Transverse colon (tissue), 4 donors: ENCODE results near the gene NUMB. TPM values are rescaled to one million over a fixed set of nuclear protein-coding genes. Genes with fewer than 3 reads are reported as not detected.
A peak's percentile ranks its signal among the peaks of the same experiment; 100 is the strongest.

Experiments
- DNase-seq: peaks from one replicate; pipeline ENCODE4 v3.0.0-alpha.2; 2019
- H3K27ac ChIP-seq, 4 donors: fragments of 200-600 bp; sonication (generic); 2 replicates each; pipeline ENCODE4 v1.5.1; 2016 to 2018; ENCODE audit warnings: inconsistent platforms in 4 of 4
- H3K27me3 ChIP-seq: fragments of 200-600 bp; sonication (generic); 2 replicates; pipeline ENCODE4 v1.5.1; 2017; ENCODE audit warnings: inconsistent platforms
- H3K36me3 ChIP-seq, 4 donors: fragments of 200-600 bp; sonication (generic); 2 replicates each; pipeline ENCODE4 v1.5.1; 2017 to 2019; ENCODE audit warnings: inconsistent platforms in 4 of 4
- H3K4me1 ChIP-seq, 4 donors: fragments of 200-600 bp; sonication (generic); 2 replicates each; pipeline ENCODE4 v1.5.1; 2017 to 2020; ENCODE audit warnings: inconsistent platforms in 4 of 4
- H3K4me3 ChIP-seq, 4 donors: fragments of 200-600 bp; sonication (generic); 1 replicate in 1 of 4; 2 replicates in 3 of 4; pipeline versions ENCODE4 v1.5.1 to v1.6.1; 2017 to 2019; ENCODE audit warnings: inconsistent platforms in 4 of 4
- H3K9me3 ChIP-seq, 2 donors: fragments of 200-600 bp; sonication (generic); 2 replicates each; pipeline ENCODE4 v1.5.1; 2017 to 2019; ENCODE audit warnings: inconsistent platforms in 2 of 2
- EP300 ChIP-seq: sonication (generic); formaldehyde crosslinking; IDR thresholded peaks from one replicate; pipeline ENCODE4 v1.6.1; 2017; ENCODE audit warnings: antibody characterized with exemption, low read depth
- POLR2A ChIP-seq: fragments of 450-650 bp; IDR thresholded peaks from one replicate; pipeline ENCODE4 v1.6.1; 2016; ENCODE audit warnings: antibody characterized with exemption, mild to moderate bottlenecking, moderate library complexity
- POLR2AphosphoS5 ChIP-seq, 3 donors: sonication (generic); formaldehyde crosslinking; IDR thresholded peaks; one replicate each; pipeline ENCODE4 v1.6.1; 2016; ENCODE audit warnings: antibody characterized with exemption in 3 of 3
- whole genome bisulfite sequencing, 2 donors: methylation state at CpG; one replicate each; pipeline ENCODE4 v1.1.5; 2018; ENCODE audit warnings: low coverage in 1 of 2; 5-methylcytosine and 5-hydroxymethylcytosine counted together
- in situ Hi-C, 4 donors: fragments of 200-750 bp; cut with MboI; loops; one replicate each; pipeline versions ENCODE4 v1.15.0 to v1.15.1; 2017; ENCODE audit warnings: low sequenced_read_pairs in 3 of 4, low pct_ligation_motif_present in 1 of 4, low pct_unique_long_range_greater_than_20kb in 1 of 4
- intact Hi-C: fragments of 100-400 bp; cut with DNase I; formaldehyde crosslinking; loops from one replicate; pipeline ENCODE4 v1.15.1; 2023; ENCODE audit warnings: low total_unique reads
- total RNA-seq, 4 donors: library from RNA; depleted of rRNA; stranded (reverse); fragments of >200 nt; gene quantifications; one replicate each; pipeline ENCODE4 v1.1.0, GENCODE V29; 2016
- TF ChIP-seq, protein P1 (sequence below), 5 experiments: fragments of 200-600 bp in 3 of 5; fragments of 450-650 bp in 2 of 5; sonication (generic) in 3 of 5; IDR thresholded peaks; 1 replicate in 2 of 5; 2 replicates in 3 of 5; pipeline ENCODE4 v1.5.1; 2016 to 2017; ENCODE audit warnings: antibody characterized with exemption in 5 of 5, inconsistent platforms in 3 of 5, mild to moderate bottlenecking in 2 of 5, moderate library complexity in 1 of 5

Gene NUMB
- total RNA-seq, 4 donors from 2014 or later, result 64.7 to 117 (median 103) TPM

DNA sequence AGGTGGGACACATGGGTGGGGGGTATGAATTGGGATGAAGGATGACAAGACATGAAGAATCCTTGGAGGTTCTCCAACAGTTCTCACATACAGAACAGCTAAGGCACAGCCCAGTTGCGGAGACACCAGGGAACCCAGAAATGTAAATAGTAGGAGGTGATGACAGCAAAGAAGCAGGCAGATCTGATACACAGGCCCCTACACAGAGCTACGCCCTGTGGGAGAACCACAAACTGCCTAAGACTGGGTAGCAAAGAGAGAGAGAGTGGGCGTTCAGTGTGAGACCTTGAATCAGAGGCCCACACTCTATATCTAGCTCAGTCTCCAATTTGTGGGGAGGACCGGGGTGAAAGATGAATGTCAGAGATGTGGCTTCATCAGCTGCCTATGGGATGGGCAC, 9.5 kb upstream of the NUMB start:
- WGBS, 2 donors, result 86 to 100% methylated on average over 1 to 4 of the region's 4 CpGs
- no peaks in the 10 kb centered on the region for H3K36me3 ChIP-seq
- peaks cover 3 to 37% (median 29%) of the 10 kb centered on the region in 4 donors for H3K4me1 ChIP-seq
- no peak for DNase-seq
- no peaks in the 10 kb centered on the region for H3K27me3 ChIP-seq
- no peaks in the 10 kb centered on the region for H3K9me3 ChIP-seq
- no peak overlapping the region for H3K27ac ChIP-seq
- in situ Hi-C loops, result loop anchor here in 1 of 4 donors (10.0 kb wide), 1 partner anchor 173 kb away; no protein-coding TSS in a partner anchor
- no peak overlapping the region for H3K4me3 ChIP-seq
- TF ChIP-seq, protein P1, sequence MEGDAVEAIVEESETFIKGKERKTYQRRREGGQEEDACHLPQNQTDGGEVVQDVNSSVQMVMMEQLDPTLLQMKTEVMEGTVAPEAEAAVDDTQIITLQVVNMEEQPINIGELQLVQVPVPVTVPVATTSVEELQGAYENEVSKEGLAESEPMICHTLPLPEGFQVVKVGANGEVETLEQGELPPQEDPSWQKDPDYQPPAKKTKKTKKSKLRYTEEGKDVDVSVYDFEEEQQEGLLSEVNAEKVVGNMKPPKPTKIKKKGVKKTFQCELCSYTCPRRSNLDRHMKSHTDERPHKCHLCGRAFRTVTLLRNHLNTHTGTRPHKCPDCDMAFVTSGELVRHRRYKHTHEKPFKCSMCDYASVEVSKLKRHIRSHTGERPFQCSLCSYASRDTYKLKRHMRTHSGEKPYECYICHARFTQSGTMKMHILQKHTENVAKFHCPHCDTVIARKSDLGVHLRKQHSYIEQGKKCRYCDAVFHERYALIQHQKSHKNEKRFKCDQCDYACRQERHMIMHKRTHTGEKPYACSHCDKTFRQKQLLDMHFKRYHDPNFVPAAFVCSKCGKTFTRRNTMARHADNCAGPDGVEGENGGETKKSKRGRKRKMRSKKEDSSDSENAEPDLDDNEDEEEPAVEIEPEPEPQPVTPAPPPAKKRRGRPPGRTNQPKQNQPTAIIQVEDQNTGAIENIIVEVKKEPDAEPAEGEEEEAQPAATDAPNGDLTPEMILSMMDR (IDR thresholded peaks at IDR 0.05), result no peak
- TF ChIP-seq POLR2A, result no peak
- TF ChIP-seq EP300, result no peak
- no peak for TF ChIP-seq POLR2AphosphoS5 (IDR thresholded peaks at IDR 0.05)
- intact Hi-C loops, result no loop called here

DNA sequence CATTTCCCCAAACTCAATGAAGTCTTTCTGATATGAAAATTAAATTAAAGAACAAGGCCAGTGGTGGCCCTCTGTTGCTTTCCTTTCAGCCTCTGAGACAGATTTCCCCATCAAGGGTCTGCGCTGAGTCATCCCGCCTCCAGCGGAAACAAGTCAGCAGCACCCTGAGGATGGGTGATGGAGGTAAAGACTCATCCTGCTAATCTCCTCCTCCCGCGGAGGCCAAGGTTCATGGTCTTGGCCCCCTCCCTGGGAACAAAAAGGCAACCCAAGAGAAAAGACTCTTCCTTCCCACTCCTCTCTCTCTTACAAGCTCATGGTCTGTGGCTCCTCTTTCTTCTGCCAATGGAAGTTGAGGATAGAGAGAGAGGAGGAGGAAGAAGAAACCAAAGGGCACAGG, 9.0 kb upstream of the NUMB start:
- intact Hi-C loops (no loop called here), in situ Hi-C loops (loop anchor here in 1 of 4 donors (10.0 kb wide), 1 partner anchor 173 kb away; no protein-coding TSS in a partner anchor)
- WGBS, 2 donors, result 90% methylated on average over 5 of the region's 5 CpGs; no CpG with 5 or more reads in 1 of the 2 donors
- Histone ChIP-seq H3K27me3 (no peaks in the 10 kb centered on the region), H3K4me3 (no peak overlapping the region), H3K27ac (no peak overlapping the region), H3K36me3 (no peaks in the 10 kb centered on the region), H3K9me3 (no peaks in the 10 kb centered on the region), H3K4me1 (peaks cover 3 to 41% (median 33%) of the 10 kb centered on the region in 4 donors)
- TF ChIP-seq POLR2A (no peak), EP300 (no peak), POLR2AphosphoS5 (IDR thresholded peaks at IDR 0.05) (no peak)
- TF ChIP-seq, protein P1 (IDR thresholded peaks at IDR 0.05), result no peak
- no peak for DNase-seq

DNA sequence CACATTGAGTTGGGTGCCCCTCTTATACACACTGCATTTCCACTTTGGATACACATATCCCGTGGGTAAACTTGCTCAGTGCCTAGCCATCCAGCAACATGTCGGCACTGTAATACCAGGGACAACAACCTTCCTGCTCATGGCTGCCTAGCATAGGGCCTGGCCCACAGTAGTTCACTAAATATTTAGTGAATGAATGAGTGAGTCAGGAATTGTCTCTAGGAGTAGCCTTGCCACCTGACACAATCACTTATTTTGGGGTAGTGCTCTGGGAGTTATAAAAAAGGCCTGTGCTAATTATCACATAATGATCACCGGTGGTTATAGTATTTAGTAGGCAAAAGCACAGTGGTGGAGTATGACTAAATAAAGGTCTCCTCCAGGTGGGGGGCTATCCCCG, 8.5 kb upstream of the NUMB start:
- TF ChIP-seq, protein P1 (IDR thresholded peaks at IDR 0.05), result no peak
- no peaks in the 10 kb centered on the region for H3K27me3 ChIP-seq
- no peaks in the 10 kb centered on the region for H3K9me3 ChIP-seq
- H3K27ac ChIP-seq, result peak overlapping the region in 1 of 4 donors; percentile 85
- no peak overlapping the region for H3K4me3 ChIP-seq
- in situ Hi-C loops, result loop anchor here in 1 of 4 donors (10.0 kb wide), 1 partner anchor 172 kb away; no protein-coding TSS in a partner anchor
- peaks cover 4 to 47% (median 38%) of the 10 kb centered on the region in 4 donors for H3K4me1 ChIP-seq
- no peaks in the 10 kb centered on the region for H3K36me3 ChIP-seq
- intact Hi-C loops, result no loop called here
- WGBS, 2 donors, result 97% methylated on average over 4 of the region's 4 CpGs; no CpG with 5 or more reads in 1 of the 2 donors
- DNase-seq, result no peak

GRCh38 chr14:73465823-73466532, 7.6 kb upstream of the NUMB start:
- Histone ChIP-seq H3K27ac (peak overlapping the region; percentile 72 to 85 (median 75)), H3K4me1 (peaks cover 7 to 55% (median 47%) of the 10 kb centered on the region in 4 donors), H3K4me3 (peak overlapping the region in 1 of 4 donors; percentile 14), H3K36me3 (no peaks in the 10 kb centered on the region), H3K9me3 (no peaks in the 10 kb centered on the region), H3K27me3 (no peaks in the 10 kb centered on the region)
- no peak for TF ChIP-seq POLR2A
- TF ChIP-seq EP300, result no peak
- no peak for TF ChIP-seq POLR2AphosphoS5 (IDR thresholded peaks at IDR 0.05)
- TF ChIP-seq, protein P1 (IDR thresholded peaks at IDR 0.05), result no peak
- DNase-seq, result no peak
- in situ Hi-C loops, result loop anchor here in 1 of 4 donors (10.0 kb wide), 1 partner anchor 171 kb away; no protein-coding TSS in a partner anchor
- WGBS, 2 donors, result 39 to 53% methylated on average over 3 to 5 of the region's 5 CpGs
- intact Hi-C loops, result no loop called here
